ENCODE results near the gene ADAMTSL1.

ADAMTSL1 gene

GRCh38 chr9:18739641-18740318, 265.8 kb downstream of the ADAMTSL1 start:
- no peak for DNase-seq (ENCODE audit: low read depth)

DNA sequence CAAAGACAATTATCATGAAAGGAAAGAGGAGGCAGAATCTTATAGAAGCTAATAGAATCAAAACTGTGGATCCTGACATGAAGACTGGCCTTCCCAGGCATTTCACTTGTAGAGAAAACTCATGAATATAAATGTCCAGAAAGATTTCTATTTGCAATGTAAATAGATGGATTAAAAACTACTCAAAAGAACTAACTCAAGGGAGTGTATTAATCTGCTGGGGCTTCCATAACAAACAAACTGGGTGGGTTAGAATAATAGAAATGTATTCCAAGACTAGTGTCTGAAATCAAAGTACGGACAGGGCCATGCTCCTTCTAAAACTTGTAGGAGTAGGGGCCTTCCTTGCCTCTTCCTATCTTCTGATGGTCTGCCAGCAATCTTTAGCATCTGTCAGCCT, 267.4 kb downstream of the ADAMTSL1 start:
- no peak for DNase-seq (ENCODE audit: low read depth)

- DNase-seq (ENCODE audit: low read depth), result no peak
These were observed 268.0 kb downstream of the ADAMTSL1 start for GRCh38 chr9:18741945-18742344.

- no peak for DNase-seq (ENCODE audit: low read depth)
These were observed 269.5 kb downstream of the ADAMTSL1 start for GRCh38 chr9:18743421-18743820.

GRCh38 chr9:18743971-18744370, 270.0 kb downstream of the ADAMTSL1 start:
- DNase-seq (ENCODE audit: low read depth), result peak; percentile 93

- no peak for DNase-seq (ENCODE audit: low read depth)
These were observed 271.8 kb downstream of the ADAMTSL1 start for GRCh38 chr9:18745710-18746109.

GRCh38 chr9:18746631-18747030, 272.7 kb downstream of the ADAMTSL1 start:
- no peak for DNase-seq (ENCODE audit: low read depth)

DNA sequence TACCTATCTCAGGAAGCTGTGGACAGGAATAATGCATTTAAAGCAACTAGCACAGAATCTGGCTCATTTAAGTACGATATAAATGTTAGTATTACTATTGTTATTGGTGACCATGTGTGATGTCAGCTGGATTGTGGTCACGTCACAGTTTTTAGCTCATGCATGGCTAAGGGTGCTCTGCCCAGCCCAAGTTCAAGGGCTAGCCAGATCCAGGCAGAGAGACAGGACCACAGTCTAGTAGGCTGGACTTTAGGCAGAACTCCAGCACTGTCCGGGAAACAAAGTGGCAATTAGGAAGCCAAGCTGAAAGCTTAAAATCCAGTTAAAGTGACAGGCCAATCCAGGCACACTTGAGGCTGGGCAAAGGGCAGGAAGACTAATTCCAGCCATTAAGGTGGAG, 273.6 kb downstream of the ADAMTSL1 start:
- DNase-seq (ENCODE audit: low read depth), result no peak

- peak; percentile 30 for DNase-seq (ENCODE audit: low read depth)
These were observed 274.3 kb downstream of the ADAMTSL1 start for GRCh38 chr9:18748251-18748701.

DNA sequence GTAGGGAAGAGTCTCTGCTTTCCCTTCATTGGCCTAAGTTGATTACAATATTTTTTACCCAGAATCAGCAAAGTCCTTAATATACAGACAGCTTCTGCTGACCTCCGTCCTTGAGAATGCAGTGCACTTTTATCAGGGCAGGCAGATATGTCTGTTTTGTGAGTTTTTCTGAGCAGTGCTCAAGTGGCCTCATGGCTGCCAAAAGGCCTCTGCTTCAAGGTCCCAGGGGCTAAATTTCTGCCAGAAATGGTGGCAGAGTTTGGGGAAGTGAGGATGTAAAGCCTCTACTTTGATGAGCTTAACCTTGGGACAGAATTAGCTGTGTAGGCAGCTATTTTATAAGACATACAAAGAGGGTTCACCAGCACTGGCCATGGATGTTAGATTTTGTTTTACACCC, 275.8 kb downstream of the ADAMTSL1 start:
- no peak for DNase-seq (ENCODE audit: low read depth)

GRCh38 chr9:18753904-18754303, 280.0 kb downstream of the ADAMTSL1 start:
- no peak for DNase-seq (ENCODE audit: low read depth)

DNA sequence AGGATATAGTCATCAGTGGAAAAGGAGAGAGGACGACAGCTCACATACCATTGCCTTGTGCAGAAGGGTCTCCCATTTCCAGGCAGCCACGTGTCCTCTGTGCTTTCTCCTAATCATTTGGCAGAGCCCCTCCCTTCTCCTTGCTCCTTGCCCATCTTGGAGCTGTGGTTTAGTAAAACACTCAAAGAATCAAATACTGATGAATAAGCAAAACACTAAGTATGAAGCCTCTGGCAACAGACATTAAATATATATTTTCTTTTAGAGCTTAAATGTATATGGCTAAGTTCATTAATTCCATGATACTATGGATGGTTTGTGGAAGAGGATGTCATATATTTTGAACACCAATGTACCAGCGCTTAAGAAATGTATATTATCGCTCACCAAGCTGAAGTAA, 280.6 kb downstream of the ADAMTSL1 start:
- no peak for DNase-seq (ENCODE audit: low read depth)

- no peak for DNase-seq (ENCODE audit: low read depth)
These were observed 281.3 kb downstream of the ADAMTSL1 start for GRCh38 chr9:18755263-18755662.

DNA sequence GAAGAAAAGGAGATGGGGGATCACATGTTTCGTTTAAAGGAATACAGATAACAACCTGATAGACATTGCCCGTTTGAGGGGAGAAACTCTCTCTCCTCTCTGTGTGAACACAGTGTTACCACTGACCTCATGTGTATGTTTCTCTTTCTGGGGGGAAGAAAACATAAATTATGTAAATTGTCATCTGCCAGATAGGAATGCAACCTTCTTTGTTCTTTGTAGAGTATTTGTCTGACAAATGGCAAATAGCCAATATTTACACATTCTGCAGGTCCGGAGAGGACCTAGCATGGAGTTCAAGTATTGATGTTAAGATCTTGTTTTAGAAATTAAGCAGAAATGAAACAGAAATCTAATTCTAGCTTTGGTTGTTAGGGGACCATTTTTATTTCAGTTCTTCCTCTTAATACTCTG, 282.8 kb downstream of the ADAMTSL1 start:
- no peak for DNase-seq (ENCODE audit: low read depth)

GRCh38 chr9:18759827-18760226, 285.9 kb downstream of the ADAMTSL1 start:
- DNase-seq (ENCODE audit: low read depth), result no peak

DNA sequence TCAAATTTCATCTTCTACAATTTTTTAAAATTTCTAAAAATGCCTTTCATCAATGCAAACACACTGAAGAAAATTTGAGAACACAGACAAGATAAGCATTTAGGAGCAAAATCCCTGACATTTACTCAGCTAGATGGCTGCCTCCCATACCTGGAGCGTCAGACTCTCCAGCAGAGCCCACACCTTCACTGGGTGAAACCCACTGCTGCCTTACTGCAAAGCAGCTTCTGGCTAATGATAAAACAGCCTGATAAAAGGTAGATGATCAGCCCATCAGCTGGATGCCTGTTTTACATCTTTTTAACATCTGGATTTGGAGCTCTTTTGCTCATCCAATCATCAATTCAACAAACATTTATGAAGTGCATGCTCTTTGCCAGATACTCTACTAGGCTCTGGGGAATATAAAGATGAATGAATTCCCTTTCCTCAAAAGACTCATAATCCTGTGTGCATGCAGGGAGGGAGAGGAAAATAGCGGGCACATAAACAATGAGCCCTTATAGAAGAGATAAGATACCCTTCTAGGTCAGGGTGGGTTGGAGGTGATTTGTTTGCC, 287.9 kb downstream of the ADAMTSL1 start:
- no peak for DNase-seq (ENCODE audit: low read depth)

- no peak for DNase-seq (ENCODE audit: low read depth)
These were observed 293.1 kb downstream of the ADAMTSL1 start for GRCh38 chr9:18766989-18767550.

GRCh38 chr9:18768951-18769622, 295.1 kb downstream of the ADAMTSL1 start:
- DNase-seq (ENCODE audit: low read depth), result no peak

DNA sequence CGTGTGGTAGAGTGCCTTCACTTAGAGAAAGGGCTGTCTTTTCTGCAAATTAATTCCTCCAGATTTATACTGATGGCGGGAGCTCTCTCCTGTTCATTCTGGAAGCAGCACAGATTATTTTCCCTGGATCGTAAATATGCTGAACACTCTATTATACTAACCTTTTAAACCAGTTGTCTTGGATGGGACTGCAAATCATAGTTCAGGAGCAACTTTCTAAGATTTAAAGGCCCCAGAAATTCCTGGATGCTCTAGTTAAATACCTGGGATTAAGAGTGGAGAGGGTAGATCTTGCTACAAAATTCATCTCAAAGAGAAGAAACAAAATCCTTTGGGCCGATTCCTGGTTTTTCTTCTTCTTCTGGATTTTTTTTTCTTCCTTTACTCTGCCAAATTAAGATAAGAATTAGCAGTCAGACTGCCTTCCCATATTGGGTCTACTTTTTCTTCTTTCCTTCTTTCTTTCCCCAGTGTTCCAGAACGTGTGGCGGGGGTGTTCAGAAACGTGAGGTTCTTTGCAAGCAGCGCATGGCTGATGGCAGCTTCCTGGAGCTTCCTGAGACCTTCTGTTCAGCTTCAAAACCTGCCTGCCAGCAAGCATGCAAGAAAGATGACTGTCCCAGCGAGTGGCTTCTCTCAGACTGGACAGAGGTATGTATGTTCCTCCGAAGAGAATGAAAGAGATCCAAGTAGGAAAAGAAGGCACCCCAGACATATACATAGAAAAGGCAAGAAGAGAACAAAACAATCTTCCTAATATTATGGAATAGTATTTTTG, 296.4 kb downstream of the ADAMTSL1 start:
- no peak for DNase-seq (ENCODE audit: low read depth)

DNA sequence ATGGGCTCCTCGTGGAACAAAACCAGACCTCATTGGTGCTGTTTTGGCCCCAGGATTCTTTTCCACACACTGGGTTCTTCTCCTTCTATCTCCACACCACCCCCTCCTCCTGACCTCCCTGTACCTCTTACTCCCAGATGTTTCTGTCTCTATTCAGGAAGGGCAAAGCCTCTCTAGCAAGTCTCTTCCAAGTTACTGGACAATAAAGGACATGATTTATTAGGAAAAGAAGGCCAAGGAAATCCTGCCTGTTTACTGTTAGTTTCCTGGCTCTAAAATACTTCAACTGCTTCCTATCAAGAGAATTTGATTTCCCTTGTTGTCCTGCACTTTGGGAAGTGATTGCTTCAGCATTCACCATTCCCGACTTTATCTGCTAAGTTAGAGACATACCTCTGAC, 297.1 kb downstream of the ADAMTSL1 start:
- no peak for DNase-seq (ENCODE audit: low read depth)

- peak; percentile 15 for DNase-seq (ENCODE audit: low read depth)
These were observed 297.8 kb downstream of the ADAMTSL1 start for GRCh38 chr9:18771763-18772162.

GRCh38 chr9:18775241-18775640, 301.3 kb downstream of the ADAMTSL1 start:
- no peak for DNase-seq (ENCODE audit: low read depth)

Data from amniotic epithelial cell (primary cell).